HCT116 (cell line): ENCODE measurements around the gene OR5D16. TPM values are rescaled to one million over a fixed set of nuclear protein-coding genes. Genes with fewer than 3 reads are reported as not detected.

Experiments used
- ATAC-seq: fragments of 200-7000 bp; cut with Tn5 transposase; 2 replicates; pipeline ENCODE4 v1.9.1; 2020; ENCODE audit warnings: mild to moderate bottlenecking, moderate library complexity
- Bru-seq: library from RNA; stranded (reverse); fragments of 400-500 nt; gene quantifications from one replicate; lab custom pipeline; 2021; lab: Mats Ljungman, UMichigan
- BruChase-seq, 2 experiments: library from RNA; stranded (reverse); fragments of 400-500 nt; gene quantifications; one replicate each; lab custom pipeline; 2021; lab: Mats Ljungman, UMichigan
- BruUV-seq: library from RNA; stranded (reverse); fragments of 400-500 nt; replicated peaks from 2 replicates; lab custom pipeline; 2021; lab: Mats Ljungman, UMichigan
- CTCF ChIA-PET: fragments of 300-600 bp; sonication (Branson Sonifier 250); formaldehyde crosslinking; loops from one replicate; lab custom pipeline; 2021; ENCODE audit warnings: antibody characterized with exemption; lab: Charles Lee
- POLR2A ChIA-PET: fragments of 300-600, 350-600 bp; sonication (Branson Sonifier 250); formaldehyde crosslinking; loops from one replicate; lab custom pipeline; 2021; ENCODE audit warnings: antibody characterized with exemption; lab: Charles Lee
- RAD21 ChIA-PET, 2 experiments: fragments of 300-600 bp; sonication (Branson Sonifier 250); formaldehyde crosslinking; loops; one replicate each; lab custom pipeline; 2023; ENCODE audit warnings: low total read pairs in 2 of 2; ENCODE audit not compliant: uncharacterized antibody in 2 of 2, unreplicated experiment in 2 of 2, low non-redundant PET in 1 of 2; lab: Charles Lee
- DNase-seq: peaks from one replicate; pipeline ENCODE4 v3.0.0-alpha.2; 2010; ENCODE audit warnings: low read depth, low spot score
- H2AFZ ChIP-seq: fragments of 200-600 bp; shearing (Covaris generic), sonication (generic); 2 replicates; pipeline ENCODE4 v1.6.1; 2017; ENCODE audit warnings: low read depth, mixed run types, mixed read lengths, antibody characterized with exemption, low read length; ENCODE audit not compliant: poor library complexity, severe bottlenecking
- H3K27ac ChIP-seq: 2 replicates; pipeline ENCODE4 v1.5.1; 2012; ENCODE audit warnings: low read depth, low read length
- H3K27me3 ChIP-seq: fragments of 200-600 bp; sonication (generic); 2 replicates; pipeline ENCODE4 v1.6.1; 2016; ENCODE audit warnings: mixed run types, low read length, mixed read lengths; ENCODE audit not compliant: insufficient read depth
- H3K36me3 ChIP-seq, 2 experiments: fragments of 200-500 bp in 1 of 2; fragments of 200-600 bp in 1 of 2; sonication (Bioruptor generic) in 1 of 2; sonication (generic) in 1 of 2; 2 replicates each; pipeline versions ENCODE4 v1.5.1 to v1.6.1; 2014 to 2016; ENCODE audit warnings: low read length in 2 of 2, inconsistent platforms in 1 of 2, mixed read lengths in 1 of 2, mixed run types in 1 of 2; ENCODE audit not compliant: insufficient read depth in 2 of 2, control insufficient read depth in 1 of 2
- H3K4me1 ChIP-seq, 2 experiments: fragments of 200-600 bp in 1 of 2; sonication (generic) in 1 of 2; 2 replicates each; pipeline versions ENCODE4 v1.5.1 to v1.6.1; 2012 to 2017; ENCODE audit warnings: low read length in 2 of 2, inconsistent platforms in 1 of 2, mild to moderate bottlenecking in 1 of 2, mixed read lengths in 1 of 2, mixed run types in 1 of 2, moderate library complexity in 1 of 2; ENCODE audit not compliant: insufficient read depth in 2 of 2, control insufficient read depth in 1 of 2
- H3K4me2 ChIP-seq: fragments of 200-600 bp; sonication (generic); 2 replicates; pipeline ENCODE4 v1.6.1; 2017; ENCODE audit warnings: mixed run types, low read length, mixed read lengths
- H3K4me3 ChIP-seq, 2 experiments: fragments of 200-600 bp in 1 of 2; sonication (generic) in 1 of 2; replicated peaks in 1 of 2; 2 replicates each; pipeline ENCODE4 v1.5.1; 2011 to 2016; ENCODE audit warnings: low read length in 2 of 2, control low read depth in 1 of 2, low read depth in 1 of 2, mild to moderate bottlenecking in 1 of 2, mixed read lengths in 1 of 2, mixed run types in 1 of 2
- H3K79me2 ChIP-seq: fragments of 200-600 bp; sonication (generic); 2 replicates; pipeline ENCODE4 v1.6.1; 2017; ENCODE audit warnings: mild to moderate bottlenecking, mixed run types, low read length, moderate library complexity, mixed read lengths; ENCODE audit not compliant: insufficient read depth
- H3K9ac ChIP-seq: fragments of 200-600 bp; sonication (generic); 2 replicates; pipeline ENCODE4 v1.6.1; 2016; ENCODE audit warnings: low read length, mixed read lengths
- H3K9me2 ChIP-seq: fragments of 200-600 bp; sonication (generic), shearing (Covaris generic); 2 replicates; pipeline ENCODE4 v1.6.1; 2017; ENCODE audit warnings: mixed run types, mild to moderate bottlenecking, moderate library complexity; ENCODE audit not compliant: insufficient read depth
- H3K9me3 ChIP-seq, 2 experiments: fragments of 200-500 bp in 1 of 2; fragments of 200-600 bp in 1 of 2; sonication (Bioruptor generic) in 1 of 2; sonication (generic) in 1 of 2; 2 replicates each; pipeline ENCODE4 v1.6.1; 2014 to 2017; ENCODE audit warnings: low read length in 2 of 2, mixed read lengths in 2 of 2, inconsistent platforms in 1 of 2, low read depth in 1 of 2, mild to moderate bottlenecking in 1 of 2, mixed run types in 1 of 2, moderate library complexity in 1 of 2; ENCODE audit not compliant: control insufficient read depth in 1 of 2, insufficient read depth in 1 of 2
- H4K20me1 ChIP-seq: fragments of 200-600 bp; sonication (generic), shearing (Covaris generic); 2 replicates; pipeline ENCODE4 v1.6.1; 2017; ENCODE audit warnings: mixed run types, mild to moderate bottlenecking, moderate library complexity; ENCODE audit not compliant: insufficient read depth
- CBX3 ChIP-seq: IDR thresholded peaks from 2 replicates; pipeline ENCODE4 v1.6.1; 2012; ENCODE audit warnings: low read depth
- EGR1 ChIP-seq: IDR thresholded peaks from 2 replicates; pipeline ENCODE4 v1.6.1; 2012; ENCODE audit warnings: low read depth
- EZH2 ChIP-seq: fragments of 200-600 bp; sonication (generic); IDR thresholded peaks from 2 replicates; pipeline ENCODE4 v1.6.1; 2017; ENCODE audit warnings: antibody characterized with exemption, mixed run types
- EZH2phosphoT487 ChIP-seq: fragments of 200-600 bp; IDR thresholded peaks from 2 replicates; pipeline ENCODE4 v1.6.1; 2018; ENCODE audit warnings: antibody characterized with exemption, borderline replicate concordance
- FOSL1 ChIP-seq: IDR thresholded peaks from 2 replicates; pipeline ENCODE4 v1.6.1; 2012; ENCODE audit warnings: low read depth
- JUND ChIP-seq: IDR thresholded peaks from 2 replicates; pipeline ENCODE4 v1.6.1; 2012
- MAX ChIP-seq: IDR thresholded peaks from 2 replicates; pipeline ENCODE4 v1.6.1; 2012
- POLR2A ChIP-seq: IDR thresholded peaks from 2 replicates; pipeline ENCODE4 v1.7.0; 2011; ENCODE audit warnings: borderline replicate concordance; ENCODE audit not compliant: insufficient read depth, insufficient read length; ENCODE audit errors: extremely low read depth
- RAD21 ChIP-seq: IDR thresholded peaks from 2 replicates; pipeline ENCODE4 v1.6.1; 2012; ENCODE audit warnings: low read depth, mild to moderate bottlenecking
- SIN3A ChIP-seq: IDR thresholded peaks from 2 replicates; pipeline ENCODE4 v1.6.1; 2012; ENCODE audit warnings: low read depth
- SP1 ChIP-seq: IDR thresholded peaks from 2 replicates; pipeline ENCODE4 v1.6.1; 2012; ENCODE audit warnings: low read depth
- SRF ChIP-seq: IDR thresholded peaks from 2 replicates; pipeline ENCODE4 v1.6.1; 2012; ENCODE audit warnings: low read depth
- TCF7L2 ChIP-seq: IDR thresholded peaks from 2 replicates; pipeline ENCODE4 v1.7.0; 2011; ENCODE audit warnings: borderline replicate concordance, inconsistent platforms; ENCODE audit not compliant: insufficient read depth, insufficient read length; ENCODE audit errors: extremely low read depth
- YY1 ChIP-seq: IDR thresholded peaks from 2 replicates; pipeline ENCODE4 v1.6.1; 2011; ENCODE audit warnings: low read length, low read depth, moderate library complexity, mild to moderate bottlenecking; ENCODE audit not compliant: insufficient replicate concordance; ENCODE audit errors: extremely low read depth
- ZFX ChIP-seq: fragments of 450-650 bp; IDR thresholded peaks from 2 replicates; pipeline ENCODE4 v1.6.1; 2017
- ZNF274 ChIP-seq: fragments of 200-500 bp; sonication (Bioruptor generic); IDR thresholded peaks from 2 replicates; pipeline ENCODE4 v1.6.1; 2014; ENCODE audit warnings: mild to moderate bottlenecking, low read depth, low read length, inconsistent platforms
- intact Hi-C: fragments of 100-400 bp; cut with micrococcal nuclease; formaldehyde crosslinking; loops from 2 replicates; pipeline ENCODE4 v1.10.0; 2022
- long read RNA-seq: library from polyadenylated mRNA; unstranded; transcript quantifications from one replicate; pipeline ENCODE4 v2.0.0, GENCODE V29; 2021; ENCODE audit not compliant: unreplicated experiment
- polyA plus RNA-seq: library from polyadenylated mRNA; unstranded; fragments of >200 nt; gene quantifications from 2 replicates; pipeline ENCODE4 v1.2.1, GENCODE V29; 2012; ENCODE audit warnings: missing spikeins
- total RNA-seq: library from RNA; stranded (reverse); gene quantifications from one replicate; pipeline ENCODE4 v1.2.1, GENCODE V29; 2021; ENCODE audit not compliant: unreplicated experiment
- TF ChIP-seq, protein P1 (sequence below): IDR thresholded peaks from 2 replicates; pipeline ENCODE4 v1.6.1; 2012
- TF ChIP-seq, protein P2 (sequence below), 3 experiments: fragments of 200-600 bp in 1 of 3; sonication (generic) in 1 of 3; IDR thresholded peaks in 2 of 3; conservative IDR thresholded peaks in 1 of 3; 2 replicates each; pipeline ENCODE4 v1.5.1; 2012 to 2017; ENCODE audit warnings: low read depth in 2 of 3, low read length in 2 of 3, antibody characterized with exemption in 1 of 3, borderline replicate concordance in 1 of 3, control low read depth in 1 of 3, mild to moderate bottlenecking in 1 of 3, mixed read lengths in 1 of 3, mixed run types in 1 of 3, moderate library complexity in 1 of 3; ENCODE audit not compliant: insufficient read depth in 1 of 3

Gene OR5D16
- not detected for total RNA-seq
- polyA plus RNA-seq = not detected in 2 replicates
- Bru-seq, nascent RNA = not detected
- not detected for BruChase-seq, experiment 1, labeled RNA remaining after a 6-hour chase
- not detected for BruChase-seq, experiment 2, labeled RNA remaining after a 2-hour chase
- long read RNA-seq = 0 reads

DNA sequence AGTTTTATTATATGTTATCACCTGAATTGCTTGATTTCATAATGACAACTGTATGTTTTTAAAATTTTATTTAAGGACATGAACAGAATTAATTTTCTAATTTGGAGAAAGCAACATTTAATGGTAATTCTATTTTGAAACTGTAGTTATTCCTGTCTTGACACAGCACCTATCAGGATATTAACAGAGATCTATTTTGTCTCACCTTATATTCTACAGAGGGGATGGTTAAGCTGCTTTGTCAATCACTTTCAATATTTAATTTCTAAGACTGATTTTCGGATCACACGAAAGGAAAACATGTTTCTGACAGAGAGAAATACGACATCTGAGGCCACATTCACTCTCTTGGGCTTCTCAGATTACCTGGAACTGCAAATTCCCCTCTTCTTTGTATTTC is at the start of gene OR5D16:
Gene OR5D16 (plus strand): TSS at position 301 of the 400 bp plus-strand sequence. CDS start 0 bp downstream, at position 301.
- Histone ChIP-seq H3K79me2 (no peaks in the 10 kb centered on the region), H3K4me2 (no peak within 1 kb of the TSS), H4K20me1 (no peaks in the 10 kb centered on the region), H3K27me3 (no peaks in the 10 kb centered on the region), H3K9me2 (no peaks in the 10 kb centered on the region), H3K4me3 (no peak within 1 kb of the TSS), H3K36me3 (no peaks in the 10 kb centered on the region), H3K9ac (no peak within 1 kb of the TSS), H3K27ac (no peak within 1 kb of the TSS), H3K4me1 (no peaks in the 10 kb centered on the region), H3K9me3 (peaks cover 11 to 22% of the 10 kb centered on the region in 2 experiments; a peak in 3 of 4 replicates)
- POLR2A ChIA-PET = no interaction called here
- no peak for DNase-seq
- no TSS peak for BruUV-seq
- intact Hi-C loops = no loop called here
- no peak for ATAC-seq
- CTCF ChIA-PET = no interaction called here
- RAD21 ChIA-PET = no interaction called here
- TF ChIP-seq TCF7L2 = no peak
- TF ChIP-seq ZNF274 = no peak
- TF ChIP-seq YY1 = no peak
- TF ChIP-seq, all 23 proteins: peak for 0
- H2AFZ ChIP-seq = no peak within 1 kb of the TSS

GRCh38 chr11:55791606-55792005 is 46.9 kb upstream of the OR5D16 start:
- peaks cover 8 to 12% of the 10 kb centered on the region in 2 experiments; a peak in 2 of 4 replicates for H3K9me3 ChIP-seq
- CTCF ChIA-PET = no interaction called here
- DNase-seq = no peak
- H3K9ac ChIP-seq = no peak overlapping the region
- no peak for ATAC-seq
- no peaks in the 10 kb centered on the region for H3K79me2 ChIP-seq
- TF ChIP-seq, protein P1, sequence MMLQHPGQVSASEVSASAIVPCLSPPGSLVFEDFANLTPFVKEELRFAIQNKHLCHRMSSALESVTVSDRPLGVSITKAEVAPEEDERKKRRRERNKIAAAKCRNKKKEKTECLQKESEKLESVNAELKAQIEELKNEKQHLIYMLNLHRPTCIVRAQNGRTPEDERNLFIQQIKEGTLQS = no peak
- TF ChIP-seq MAX = no peak
- TF ChIP-seq EGR1 = no peak
- TF ChIP-seq SRF = no peak
- no peak for TF ChIP-seq EZH2
- no peak for TF ChIP-seq FOSL1
- no peak for TF ChIP-seq CBX3
- no peak for TF ChIP-seq SP1
- TF ChIP-seq RAD21 = no peak
- no peak for TF ChIP-seq ZNF274
- no peak for TF ChIP-seq EZH2phosphoT487
- TF ChIP-seq JUND = no peak
- no peak for TF ChIP-seq YY1
- TF ChIP-seq ZFX = no peak
- TF ChIP-seq, protein P2, sequence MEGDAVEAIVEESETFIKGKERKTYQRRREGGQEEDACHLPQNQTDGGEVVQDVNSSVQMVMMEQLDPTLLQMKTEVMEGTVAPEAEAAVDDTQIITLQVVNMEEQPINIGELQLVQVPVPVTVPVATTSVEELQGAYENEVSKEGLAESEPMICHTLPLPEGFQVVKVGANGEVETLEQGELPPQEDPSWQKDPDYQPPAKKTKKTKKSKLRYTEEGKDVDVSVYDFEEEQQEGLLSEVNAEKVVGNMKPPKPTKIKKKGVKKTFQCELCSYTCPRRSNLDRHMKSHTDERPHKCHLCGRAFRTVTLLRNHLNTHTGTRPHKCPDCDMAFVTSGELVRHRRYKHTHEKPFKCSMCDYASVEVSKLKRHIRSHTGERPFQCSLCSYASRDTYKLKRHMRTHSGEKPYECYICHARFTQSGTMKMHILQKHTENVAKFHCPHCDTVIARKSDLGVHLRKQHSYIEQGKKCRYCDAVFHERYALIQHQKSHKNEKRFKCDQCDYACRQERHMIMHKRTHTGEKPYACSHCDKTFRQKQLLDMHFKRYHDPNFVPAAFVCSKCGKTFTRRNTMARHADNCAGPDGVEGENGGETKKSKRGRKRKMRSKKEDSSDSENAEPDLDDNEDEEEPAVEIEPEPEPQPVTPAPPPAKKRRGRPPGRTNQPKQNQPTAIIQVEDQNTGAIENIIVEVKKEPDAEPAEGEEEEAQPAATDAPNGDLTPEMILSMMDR (IDR thresholded peaks at IDR 0.05 in 2 of 3, conservative IDR thresholded peaks at IDR 0.05 in 1 of 3; ENCODE audit: borderline replicate concordance in 1 of 3, insufficient read depth in 1 of 3, low read depth in 2 of 3, low read length in 2 of 3) = no peak
- TF ChIP-seq POLR2A = no peak
- TF ChIP-seq SIN3A = no peak
- POLR2A ChIA-PET = no interaction called here
- intact Hi-C loops = no loop called here
- no peaks in the 10 kb centered on the region for H3K27me3 ChIP-seq
- H3K4me3 ChIP-seq = no peak overlapping the region
- H3K27ac ChIP-seq = no peak overlapping the region
- no peaks in the 10 kb centered on the region for H4K20me1 ChIP-seq
- no peaks in the 10 kb centered on the region for H3K4me1 ChIP-seq
- H3K36me3 ChIP-seq = no peaks in the 10 kb centered on the region
- H2AFZ ChIP-seq = no peak overlapping the region
- RAD21 ChIA-PET = no interaction called here
- H3K4me2 ChIP-seq = no peak overlapping the region
- H3K9me2 ChIP-seq = no peaks in the 10 kb centered on the region
- no TSS peak for BruUV-seq
